ENCODE measurements around the gene RNF14.
"Not testable (repeated sequence)": the region's sequence is repeated elsewhere in the genome, so short reads cannot be mapped to it uniquely, and the experiment has no call there.

The RNF14 gene

GRCh38 chr5:142015781-142016533 is 47.1 kb downstream of the RNF14 start:
- DNase-seq (ENCODE audit: low spot score) = no peak

- DNase-seq (ENCODE audit: low spot score) = no peak
Measured at GRCh38 chr5:142016556-142016955, 47.7 kb downstream of the RNF14 start.

GRCh38 chr5:142017832-142018427 is 49.0 kb downstream of the RNF14 start:
- no peak for DNase-seq (ENCODE audit: low spot score)

- no peak for DNase-seq (ENCODE audit: low spot score)
Measured at GRCh38 chr5:142020122-142020659, 51.3 kb downstream of the RNF14 start.

- no peak for DNase-seq (ENCODE audit: low spot score)
Measured at GRCh38 chr5:142023836-142024235, 54.9 kb downstream of the RNF14 start.

GRCh38 chr5:142024771-142025304 is 55.9 kb downstream of the RNF14 start:
- DNase-seq (ENCODE audit: low spot score) = peak; percentile 96

- DNase-seq (ENCODE audit: low spot score) = no peak
Measured at GRCh38 chr5:142025637-142026036, 56.7 kb downstream of the RNF14 start.

- no peak for DNase-seq (ENCODE audit: low spot score)
Measured at GRCh38 chr5:142032150-142032549, 63.2 kb downstream of the RNF14 start.

- DNase-seq (ENCODE audit: low spot score) = no peak
Measured at GRCh38 chr5:142032747-142033631, 64.1 kb downstream of the RNF14 start.

- not testable (repeated sequence) for DNase-seq (ENCODE audit: low spot score)
Measured at GRCh38 chr5:142033632-142034567, 65.0 kb downstream of the RNF14 start.

GRCh38 chr5:142034994-142035393 is 66.1 kb downstream of the RNF14 start:
- DNase-seq (ENCODE audit: low spot score) = no peak

- no peak for DNase-seq (ENCODE audit: low spot score)
Measured at GRCh38 chr5:142036918-142037317, 68.0 kb downstream of the RNF14 start.

GRCh38 chr5:142037599-142037998 is 68.7 kb downstream of the RNF14 start:
- DNase-seq (ENCODE audit: low spot score) = not testable (repeated sequence)

- DNase-seq (ENCODE audit: low spot score) = no peak
Measured at GRCh38 chr5:142038735-142039134, 69.8 kb downstream of the RNF14 start.

Data from iPS-NIHi11 (cell line).